ENCODE measurements around the gene B9D1.

Gene B9D1

DNA sequence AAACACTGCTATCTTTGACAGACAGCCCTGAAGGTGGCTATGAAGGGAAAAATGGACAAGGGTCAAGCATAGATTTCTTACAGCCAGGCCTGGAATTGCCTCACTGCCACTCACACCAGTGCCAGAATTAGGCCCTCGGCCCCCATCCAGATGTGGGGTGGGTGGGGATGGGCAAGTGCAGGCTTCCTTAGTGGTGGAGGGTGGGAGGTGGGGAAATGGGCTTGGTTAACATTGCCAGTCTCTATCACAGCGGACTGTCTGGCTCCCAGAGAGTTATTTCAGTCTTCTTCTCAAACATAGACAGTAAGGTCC lies 24.9 kb downstream of the B9D1 start:
- TF ChIP-seq, protein P1, sequence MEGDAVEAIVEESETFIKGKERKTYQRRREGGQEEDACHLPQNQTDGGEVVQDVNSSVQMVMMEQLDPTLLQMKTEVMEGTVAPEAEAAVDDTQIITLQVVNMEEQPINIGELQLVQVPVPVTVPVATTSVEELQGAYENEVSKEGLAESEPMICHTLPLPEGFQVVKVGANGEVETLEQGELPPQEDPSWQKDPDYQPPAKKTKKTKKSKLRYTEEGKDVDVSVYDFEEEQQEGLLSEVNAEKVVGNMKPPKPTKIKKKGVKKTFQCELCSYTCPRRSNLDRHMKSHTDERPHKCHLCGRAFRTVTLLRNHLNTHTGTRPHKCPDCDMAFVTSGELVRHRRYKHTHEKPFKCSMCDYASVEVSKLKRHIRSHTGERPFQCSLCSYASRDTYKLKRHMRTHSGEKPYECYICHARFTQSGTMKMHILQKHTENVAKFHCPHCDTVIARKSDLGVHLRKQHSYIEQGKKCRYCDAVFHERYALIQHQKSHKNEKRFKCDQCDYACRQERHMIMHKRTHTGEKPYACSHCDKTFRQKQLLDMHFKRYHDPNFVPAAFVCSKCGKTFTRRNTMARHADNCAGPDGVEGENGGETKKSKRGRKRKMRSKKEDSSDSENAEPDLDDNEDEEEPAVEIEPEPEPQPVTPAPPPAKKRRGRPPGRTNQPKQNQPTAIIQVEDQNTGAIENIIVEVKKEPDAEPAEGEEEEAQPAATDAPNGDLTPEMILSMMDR (IDR thresholded peaks at IDR 0.05; ENCODE audit: low read depth, low read length, missing control alignments): no peak
- no peak overlapping the region for H3K4me3 ChIP-seq (ENCODE audit: low read depth, low read length)
- no peak for DNase-seq (ENCODE audit: low read depth)

DNA sequence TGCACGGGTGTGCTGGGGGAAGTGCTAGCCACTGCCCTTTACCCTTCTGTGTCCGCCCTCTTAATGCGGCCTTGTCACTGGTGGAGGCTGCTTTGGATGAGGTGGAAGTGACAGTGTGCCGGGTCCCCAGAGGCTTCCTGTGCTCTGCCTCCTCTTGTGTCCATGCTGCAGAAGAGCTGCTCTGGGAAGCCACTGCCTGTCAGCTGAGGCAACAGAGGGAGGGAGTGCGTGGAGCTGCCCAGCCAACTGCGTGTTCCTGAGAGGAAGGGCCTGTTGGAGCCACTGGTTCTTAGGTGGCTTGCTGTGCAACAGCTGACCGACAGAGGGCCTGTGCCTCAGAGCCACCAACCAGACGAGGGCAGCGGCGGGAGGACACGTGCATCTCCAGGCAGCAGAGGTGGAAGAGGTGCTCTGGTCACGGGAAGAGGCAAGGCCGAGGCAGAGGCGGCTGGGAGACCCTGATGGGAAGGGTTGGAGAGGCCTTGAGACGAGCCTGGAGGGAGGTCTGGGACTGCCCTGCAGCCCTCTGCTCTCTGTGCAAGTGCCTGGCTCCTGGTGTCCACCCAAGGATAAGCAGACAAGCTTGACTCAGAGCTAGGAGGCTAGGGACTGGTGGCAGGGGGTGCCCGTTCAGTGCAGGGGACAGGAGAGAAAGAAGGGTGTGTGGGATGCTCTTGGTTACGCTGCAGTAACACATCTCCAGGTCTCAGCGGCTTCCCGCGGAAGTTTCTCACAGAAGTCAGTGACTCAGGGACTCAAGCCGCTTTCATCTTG lies 25.4 kb downstream of the B9D1 start:
- H3K4me3 ChIP-seq (ENCODE audit: low read depth, low read length): no peak overlapping the region
- DNase-seq (ENCODE audit: low read depth): no peak
- TF ChIP-seq, protein P1 (IDR thresholded peaks at IDR 0.05; ENCODE audit: low read depth, low read length, missing control alignments): no peak

DNA sequence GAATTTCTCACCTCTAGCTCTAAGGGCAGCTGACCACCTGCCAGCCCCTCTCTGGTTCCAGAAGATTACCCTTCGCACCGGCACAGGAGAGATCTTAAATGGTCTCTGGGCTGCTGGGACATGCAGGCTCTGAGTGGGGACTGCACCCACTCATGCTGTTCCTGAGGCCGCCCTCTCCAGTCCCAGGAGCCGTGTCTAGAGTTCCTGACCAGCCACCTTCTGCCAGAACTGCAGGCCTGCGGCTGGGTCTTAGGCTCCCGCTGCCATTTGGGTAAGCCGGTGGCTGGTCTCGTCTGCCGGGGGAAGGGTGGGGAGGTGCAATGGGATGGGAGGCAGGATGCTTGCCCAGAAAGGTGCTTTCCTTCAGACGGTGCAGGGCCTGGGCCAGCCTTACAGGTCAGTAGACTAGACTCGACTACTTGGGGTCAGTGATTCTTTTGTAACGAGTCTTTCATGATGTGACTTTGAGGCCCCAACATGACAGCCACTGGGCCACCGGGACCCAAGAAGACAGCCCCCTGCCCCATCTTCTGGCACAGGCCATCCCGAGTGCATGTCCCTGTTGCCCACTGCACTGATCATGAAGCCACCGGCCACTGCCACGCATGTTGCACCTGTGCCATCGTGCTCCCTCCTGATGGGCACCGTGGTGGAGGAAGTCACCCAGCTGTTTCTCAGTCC lies 26.4 kb downstream of the B9D1 start:
- DNase-seq (ENCODE audit: low read depth): no peak
- no peak overlapping the region for H3K4me3 ChIP-seq (ENCODE audit: low read depth, low read length)
- TF ChIP-seq, protein P1 (IDR thresholded peaks at IDR 0.05; ENCODE audit: low read depth, low read length, missing control alignments): no peak

DNA sequence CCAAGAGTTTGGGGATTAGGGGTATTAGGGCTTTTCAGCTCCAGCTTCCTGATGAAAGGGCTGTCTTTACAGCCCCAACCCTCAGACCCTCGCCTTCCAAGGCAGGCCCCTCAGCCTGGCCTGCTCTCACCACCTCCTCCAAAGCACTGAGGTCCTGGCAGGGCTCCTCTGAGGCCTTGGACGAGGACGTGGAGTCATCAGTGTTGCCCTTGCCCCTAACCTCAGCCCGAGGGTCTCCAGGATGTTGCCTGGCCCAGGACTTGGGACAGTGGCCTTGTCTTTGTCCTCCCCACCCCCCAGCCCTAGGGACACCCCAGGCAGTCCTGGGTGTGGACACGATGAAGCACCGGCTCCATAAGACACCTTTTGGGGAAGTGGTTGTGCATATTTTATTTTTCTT lies 28.2 kb downstream of the B9D1 start:
- no peak for DNase-seq (ENCODE audit: low read depth)
- no peak overlapping the region for H3K4me3 ChIP-seq (ENCODE audit: low read depth, low read length)
- TF ChIP-seq, protein P1 (IDR thresholded peaks at IDR 0.05; ENCODE audit: low read depth, low read length, missing control alignments): no peak

DNA sequence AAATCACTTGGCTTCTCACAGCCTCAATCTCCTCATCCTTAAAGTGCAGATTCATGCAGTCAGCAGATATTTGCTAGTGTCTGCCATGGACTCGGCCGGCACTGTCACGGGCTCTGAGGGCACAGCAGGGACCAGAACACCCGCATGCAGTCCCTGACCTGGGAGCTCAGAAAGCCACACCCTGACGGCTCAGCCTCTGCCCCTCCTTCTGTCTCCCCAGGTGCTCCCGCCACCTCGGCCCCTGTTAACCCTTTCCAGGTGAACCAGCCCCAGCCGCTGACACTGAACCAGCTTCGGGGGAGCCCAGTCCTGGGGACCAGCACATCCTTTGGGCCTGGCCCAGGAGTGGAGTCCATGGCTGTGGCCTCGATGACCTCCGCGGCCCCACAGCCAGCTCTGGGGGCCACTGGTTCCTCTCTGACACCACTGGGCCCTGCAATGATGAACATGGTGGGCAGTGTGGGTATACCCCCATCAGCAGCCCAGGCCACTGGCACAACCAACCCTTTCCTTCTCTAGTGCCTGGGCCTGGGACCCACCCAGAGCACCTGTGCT lies 28.7 kb downstream of the B9D1 start:
- no peak for DNase-seq (ENCODE audit: low read depth)
- TF ChIP-seq, protein P1 (IDR thresholded peaks at IDR 0.05; ENCODE audit: low read depth, low read length, missing control alignments): no peak
- H3K4me3 ChIP-seq (ENCODE audit: low read depth, low read length): no peak overlapping the region

DNA sequence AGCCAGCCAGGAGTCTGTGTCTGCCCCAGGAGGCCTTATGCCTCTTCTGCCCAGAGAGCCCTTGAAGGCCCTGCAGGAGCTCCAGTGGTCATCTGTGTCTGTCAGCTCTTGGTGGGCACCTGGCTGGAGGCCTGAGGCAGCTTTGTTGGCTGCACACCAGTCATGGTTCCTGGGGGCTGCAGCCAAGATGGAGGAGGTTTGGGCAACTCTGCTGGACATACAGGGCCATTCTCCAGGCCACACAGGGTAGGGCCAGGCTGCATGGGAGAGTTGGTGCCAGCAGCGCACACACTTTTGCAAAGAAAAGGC lies 29.4 kb downstream of the B9D1 start:
- no peak for DNase-seq (ENCODE audit: low read depth)
- TF ChIP-seq, protein P1 (IDR thresholded peaks at IDR 0.05; ENCODE audit: low read depth, low read length, missing control alignments): no peak
- no peak overlapping the region for H3K4me3 ChIP-seq (ENCODE audit: low read depth, low read length)

Measured in GM12864 (cell line).